Mesenchymal stem cell (in vitro differentiated cells and primary cell): Measurements from ENCODE around the gene LRRC10.
"Not testable (repeated sequence)": the region's sequence is repeated elsewhere in the genome, so short reads cannot be mapped to it uniquely, and the experiment has no call there.

Experiments
- DNase-seq: peaks from one replicate; pipeline ENCODE4 v3.0.0-alpha.2; 2013
- H2AFZ ChIP-seq: one replicate; pipeline ENCODE4 v1.6.1; 2013; ENCODE audit warnings: low read depth, mild to moderate bottlenecking, control low read depth, inconsistent platforms, low read length, moderate library complexity
- H2AK5ac ChIP-seq: 2 replicates; pipeline ENCODE4 v1.6.1; 2013; ENCODE audit warnings: low read length, moderate library complexity, mild to moderate bottlenecking, inconsistent platforms; ENCODE audit not compliant: severe bottlenecking
- H2BK120ac ChIP-seq: one replicate; pipeline ENCODE4 v1.6.1; 2013; ENCODE audit warnings: low read depth, mild to moderate bottlenecking, inconsistent platforms, low read length, moderate library complexity
- H2BK12ac ChIP-seq, 2 experiments: one replicate each; pipeline ENCODE4 v1.6.1; 2013; ENCODE audit warnings: inconsistent platforms in 2 of 2, low read length in 2 of 2, mild to moderate bottlenecking in 2 of 2, moderate library complexity in 2 of 2, control low read depth in 1 of 2
- H2BK15ac ChIP-seq: one replicate; pipeline ENCODE4 v1.6.1; 2013; ENCODE audit warnings: mild to moderate bottlenecking, low read depth, inconsistent platforms; ENCODE audit not compliant: poor library complexity, severe bottlenecking
- H2BK5ac ChIP-seq: 2 replicates; pipeline ENCODE4 v1.6.1; 2013; ENCODE audit warnings: low read depth, mild to moderate bottlenecking, low read length, control low read depth, inconsistent platforms; ENCODE audit not compliant: poor library complexity, severe bottlenecking
- H3K14ac ChIP-seq, 2 experiments: one replicate each; pipeline ENCODE4 v1.6.1; 2013; ENCODE audit warnings: inconsistent platforms in 2 of 2, low read length in 2 of 2, control low read depth in 1 of 2, mild to moderate bottlenecking in 1 of 2, moderate library complexity in 1 of 2
- H3K18ac ChIP-seq, 2 experiments: one replicate each; pipeline ENCODE4 v1.6.1; 2013; ENCODE audit warnings: inconsistent platforms in 2 of 2, low read length in 2 of 2, control low read depth in 1 of 2, low read depth in 1 of 2, mild to moderate bottlenecking in 1 of 2
- H3K23ac ChIP-seq, 2 experiments: one replicate each; pipeline ENCODE4 v1.6.1; 2013; ENCODE audit warnings: inconsistent platforms in 2 of 2, low read length in 2 of 2, mild to moderate bottlenecking in 2 of 2, moderate library complexity in 2 of 2, control low read depth in 1 of 2
- H3K27ac ChIP-seq: 2 replicates; pipeline ENCODE4 v1.5.1; 2013; ENCODE audit warnings: mild to moderate bottlenecking, moderate library complexity, low read length, control low read depth, inconsistent platforms; ENCODE audit not compliant: poor library complexity, severe bottlenecking
- H3K27me3 ChIP-seq, 2 experiments: 2 replicates each; pipeline versions ENCODE4 v1.6.1 to v1.7.0; 2013; ENCODE audit warnings: low read length in 2 of 2, mild to moderate bottlenecking in 2 of 2, moderate library complexity in 2 of 2, control low read depth in 1 of 2, inconsistent platforms in 1 of 2; ENCODE audit not compliant: control insufficient read depth in 1 of 2, insufficient read depth in 1 of 2
- H3K36me3 ChIP-seq, 2 experiments: 2 replicates each; pipeline versions ENCODE4 v1.6.1 to v1.7.0; 2013; ENCODE audit warnings: low read length in 2 of 2, control low read depth in 1 of 2, inconsistent platforms in 1 of 2, low read depth in 1 of 2, mild to moderate bottlenecking in 1 of 2; ENCODE audit not compliant: insufficient read depth in 2 of 2, control insufficient read depth in 1 of 2
- H3K4ac ChIP-seq, 2 experiments: one replicate each; pipeline ENCODE4 v1.6.1; 2013; ENCODE audit warnings: inconsistent platforms in 2 of 2, low read length in 2 of 2, mild to moderate bottlenecking in 2 of 2, moderate library complexity in 2 of 2, control low read depth in 1 of 2, low read depth in 1 of 2
- H3K4me1 ChIP-seq: 2 replicates; pipeline ENCODE4 v1.6.1; 2013; ENCODE audit warnings: low read depth, low read length, control low read depth; ENCODE audit not compliant: control insufficient read depth, insufficient read depth
- H3K4me2 ChIP-seq: 2 replicates; pipeline ENCODE4 v1.6.1; 2013; ENCODE audit warnings: low read length, mild to moderate bottlenecking, inconsistent platforms; ENCODE audit not compliant: poor library complexity, severe bottlenecking
- H3K4me3 ChIP-seq, 2 experiments: 2 replicates each; pipeline versions ENCODE4 v1.5.1 to v1.7.0; 2013; ENCODE audit warnings: low read length in 2 of 2, mild to moderate bottlenecking in 2 of 2, control low read depth in 1 of 2, low read depth in 1 of 2; ENCODE audit not compliant: insufficient read depth in 1 of 2
- H3K79me1 ChIP-seq: replicated peaks from 2 replicates; pipeline ENCODE4 v1.6.1; 2013; ENCODE audit warnings: mild to moderate bottlenecking, control low read depth, low read length, inconsistent platforms; ENCODE audit not compliant: poor library complexity, severe bottlenecking
- H3K9ac ChIP-seq: 2 replicates; pipeline ENCODE4 v1.7.0; 2013; ENCODE audit warnings: mild to moderate bottlenecking, low read length, moderate library complexity
- H3K9me3 ChIP-seq: 2 replicates; pipeline ENCODE4 v1.7.0; 2013; ENCODE audit warnings: mild to moderate bottlenecking, low read length; ENCODE audit not compliant: control insufficient read depth
- H4K8ac ChIP-seq: one replicate; pipeline ENCODE4 v1.6.1; 2013; ENCODE audit warnings: inconsistent platforms, mild to moderate bottlenecking, low read length, moderate library complexity
- H4K91ac ChIP-seq: one replicate; pipeline ENCODE4 v1.6.1; 2013; ENCODE audit warnings: mild to moderate bottlenecking, low read length, inconsistent platforms
- WGBS: methylation state at CpG from one replicate; pipeline ENCODE4 v1.1.7; 2013; ENCODE audit warnings: mixed read lengths; 5-methylcytosine and 5-hydroxymethylcytosine counted together

LRRC10 gene

DNA sequence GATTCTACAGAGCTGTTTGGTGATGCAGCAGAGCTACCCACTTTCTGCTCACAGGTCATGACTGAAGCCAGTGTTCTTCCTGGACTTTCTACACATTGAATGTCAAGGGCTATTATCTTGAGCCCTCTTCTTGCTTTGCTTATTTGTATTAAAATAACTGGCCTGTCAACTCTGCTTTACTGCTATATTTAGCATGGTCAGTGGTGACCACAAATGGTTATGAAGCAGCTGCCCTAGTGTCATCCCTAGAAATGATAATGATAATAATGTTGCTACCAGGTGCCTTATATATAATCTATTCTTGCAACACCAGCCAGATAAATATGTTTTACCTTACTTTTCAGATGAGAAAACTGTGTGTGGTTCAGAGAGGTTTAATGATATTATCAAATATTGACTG, 2.6 kb upstream of the LRRC10 start:
- Histone ChIP-seq H2BK15ac (no peak overlapping the region), H3K23ac (no peak overlapping the region)

GRCh38 chr12:69610126-69610525, 581 bp downstream of the LRRC10 start:
- no peak overlapping the region for H3K4me2 ChIP-seq
- H3K4me1 ChIP-seq = no peaks in the 10 kb centered on the region
- H4K91ac ChIP-seq = no peak overlapping the region
- no peak overlapping the region for H3K4ac ChIP-seq
- H2AK5ac ChIP-seq = no peak overlapping the region
- H2BK12ac ChIP-seq = no peak overlapping the region
- no peak overlapping the region for H2AFZ ChIP-seq
- H2BK15ac ChIP-seq = no peak overlapping the region
- no peak overlapping the region for H3K14ac ChIP-seq
- H2BK120ac ChIP-seq = no peak overlapping the region
- 93% methylated on average over 15 of the region's 15 CpGs for WGBS
- no peaks in the 10 kb centered on the region for H3K79me1 ChIP-seq
- H3K4me3 ChIP-seq = no peak overlapping the region
- no peak for DNase-seq
- no peaks in the 10 kb centered on the region for H3K27me3 ChIP-seq
- H3K36me3 ChIP-seq = no peaks in the 10 kb centered on the region
- no peak overlapping the region for H3K27ac ChIP-seq
- no peak overlapping the region for H3K23ac ChIP-seq
- no peak overlapping the region for H4K8ac ChIP-seq
- H3K18ac ChIP-seq = no peak overlapping the region
- H3K9ac ChIP-seq = no peak overlapping the region
- H3K9me3 ChIP-seq = no peaks in the 10 kb centered on the region
- no peak overlapping the region for H2BK5ac ChIP-seq

More for the DNA sequence above, 2.6 kb upstream of the LRRC10 start:
- H3K36me3 ChIP-seq = no peaks in the 10 kb centered on the region
- H3K4me3 ChIP-seq = no peak overlapping the region
- no peaks in the 10 kb centered on the region for H3K9me3 ChIP-seq
- peaks cover 0 to 7% of the 10 kb centered on the region in 2 experiments for H3K27me3 ChIP-seq
- H2BK120ac ChIP-seq = no peak overlapping the region
- no peak overlapping the region for H2AFZ ChIP-seq
- H3K9ac ChIP-seq = no peak overlapping the region
- no peak overlapping the region for H2AK5ac ChIP-seq
- H3K79me1 ChIP-seq = no peaks in the 10 kb centered on the region
- no peak overlapping the region for H3K4ac ChIP-seq
- H3K4me2 ChIP-seq = no peak overlapping the region
- no peak overlapping the region for H2BK12ac ChIP-seq
- no peak for DNase-seq
- H3K18ac ChIP-seq = no peak overlapping the region
- H3K4me1 ChIP-seq = no peaks in the 10 kb centered on the region
- no peak overlapping the region for H3K27ac ChIP-seq
- H4K8ac ChIP-seq = no peak overlapping the region
- H4K91ac ChIP-seq = no peak overlapping the region
- peak overlapping the region in 1 of 2 experiments; percentile 44 for H3K14ac ChIP-seq
- H2BK5ac ChIP-seq = no peak overlapping the region

DNA sequence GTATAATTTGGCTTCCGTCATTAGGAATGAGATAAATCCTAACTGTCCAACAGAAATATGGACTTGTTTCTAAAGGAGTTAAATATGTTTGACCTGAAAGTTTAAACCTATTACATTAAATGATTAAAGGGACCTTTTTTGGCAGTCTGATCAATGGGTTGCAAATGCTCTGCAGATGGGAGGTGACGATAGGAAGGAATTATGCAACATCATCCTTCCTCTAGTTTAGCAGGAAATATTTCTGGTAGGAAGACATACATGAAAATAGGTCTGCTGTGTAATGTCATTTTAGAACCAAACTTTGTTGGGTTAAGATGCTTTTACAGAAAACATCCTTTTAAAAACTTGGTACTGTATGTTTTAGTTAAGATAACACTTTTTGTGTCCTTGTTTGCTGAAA, 2.6 kb downstream of the LRRC10 start:
- no CpG with 5 or more reads among the region's 2 CpGs for WGBS
- H3K4ac ChIP-seq = no peak overlapping the region

GRCh38 chr12:69604275-69604674, 6.4 kb downstream of the LRRC10 start:
- not testable (repeated sequence) for H3K27ac ChIP-seq, H3K14ac ChIP-seq, H3K4me1 ChIP-seq, H3K4ac ChIP-seq, DNase-seq, H2BK5ac ChIP-seq, H4K8ac ChIP-seq, H2BK120ac ChIP-seq, H3K27me3 ChIP-seq, H3K79me1 ChIP-seq, H2BK12ac ChIP-seq, H3K9me3 ChIP-seq, H3K9ac ChIP-seq, H2BK15ac ChIP-seq, H4K91ac ChIP-seq, H2AK5ac ChIP-seq, H3K23ac ChIP-seq, H3K4me3 ChIP-seq, H2AFZ ChIP-seq, H3K18ac ChIP-seq, H3K4me2 ChIP-seq
- WGBS = 74% methylated on average over 2 of the region's 3 CpGs
- peaks cover 10 to 43% of the 10 kb centered on the region in 2 experiments for H3K36me3 ChIP-seq

More for the DNA sequence above, 2.6 kb downstream of the LRRC10 start:
- no peak overlapping the region for H3K14ac ChIP-seq
- no peak overlapping the region for H2BK120ac ChIP-seq
- H2BK15ac ChIP-seq = no peak overlapping the region
- H3K4me3 ChIP-seq = no peak overlapping the region
- peaks cover 0 to 4% of the 10 kb centered on the region in 2 experiments for H3K36me3 ChIP-seq
- H2BK12ac ChIP-seq = no peak overlapping the region
- no peak overlapping the region for H3K23ac ChIP-seq
- no peak for DNase-seq
- H2BK5ac ChIP-seq = no peak overlapping the region
- H2AK5ac ChIP-seq = no peak overlapping the region
- H3K79me1 ChIP-seq = no peaks in the 10 kb centered on the region
- H4K91ac ChIP-seq = no peak overlapping the region
- H3K9me3 ChIP-seq = no peaks in the 10 kb centered on the region
- H2AFZ ChIP-seq = no peak overlapping the region
- H3K27ac ChIP-seq = no peak overlapping the region
- H3K4me1 ChIP-seq = no peaks in the 10 kb centered on the region
- no peak overlapping the region for H3K4me2 ChIP-seq
- H3K27me3 ChIP-seq = no peaks in the 10 kb centered on the region
- H3K9ac ChIP-seq = no peak overlapping the region
- H3K18ac ChIP-seq = no peak overlapping the region
- H4K8ac ChIP-seq = no peak overlapping the region
